Kidney glomerular epithelial cell (primary cell): ENCODE results near the gene CSTB.

Source experiments
- DNase-seq: peaks from one replicate; lab custom pipeline; 2025; lab: John Stamatoyannopoulos, UW

Gene CSTB

GRCh38 chr21:43810505-43811261 lies 34.6 kb upstream of the CSTB start:
- DNase-seq, result peak; percentile 53

GRCh38 chr21:43809853-43810504 lies 33.9 kb upstream of the CSTB start:
- DNase-seq, result no peak

DNA sequence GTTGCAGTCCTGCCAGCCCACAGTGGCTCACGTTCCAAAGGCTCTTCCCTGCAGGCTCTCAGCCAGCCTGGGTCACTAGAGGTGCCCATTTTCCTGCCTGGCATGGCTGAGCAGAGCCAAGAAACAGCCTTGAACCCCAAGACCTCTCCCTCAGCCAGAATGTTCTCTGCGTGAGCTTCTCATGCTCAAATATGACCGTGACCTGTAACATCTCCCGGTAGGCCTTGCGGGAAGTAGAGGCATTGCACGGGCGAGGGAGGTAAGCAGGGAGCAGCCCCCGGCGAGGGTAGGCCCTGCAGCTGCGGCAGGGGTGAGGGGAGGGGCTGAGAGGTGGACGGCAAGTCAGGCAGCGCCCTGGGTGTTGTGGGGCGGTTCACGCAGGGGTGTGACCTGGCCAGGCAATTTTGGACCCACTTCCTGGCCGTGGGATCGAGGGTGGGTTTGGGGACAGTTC lies 33.3 kb upstream of the CSTB start:
- no peak for DNase-seq

GRCh38 chr21:43808832-43809251 lies 32.7 kb upstream of the CSTB start:
- no peak for DNase-seq

DNA sequence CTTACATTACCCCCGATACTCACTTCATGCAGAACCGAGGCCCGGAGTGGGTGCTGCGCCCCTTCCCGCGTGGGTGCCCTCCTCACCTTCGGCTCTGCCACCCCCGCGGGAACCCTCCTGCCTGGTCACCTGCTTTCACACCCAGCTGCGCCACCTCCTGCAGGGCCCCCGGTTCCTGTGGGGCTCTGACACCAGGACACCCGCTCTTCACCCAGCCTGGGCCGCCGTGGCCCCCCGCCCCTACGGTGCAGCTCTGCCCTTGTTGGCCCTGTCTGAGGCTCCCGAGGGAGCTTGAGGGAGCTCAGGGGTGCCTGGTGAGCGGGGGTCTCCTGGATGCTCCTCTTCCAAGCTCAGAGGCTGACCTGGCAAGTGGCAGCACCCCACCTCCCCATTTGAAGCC lies 32.3 kb upstream of the CSTB start:
- DNase-seq, result no peak

- no peak for DNase-seq
These were observed 30.1 kb upstream of the CSTB start for GRCh38 chr21:43806017-43806710.

GRCh38 chr21:43805275-43805800 lies 29.2 kb upstream of the CSTB start:
- no peak for DNase-seq

DNA sequence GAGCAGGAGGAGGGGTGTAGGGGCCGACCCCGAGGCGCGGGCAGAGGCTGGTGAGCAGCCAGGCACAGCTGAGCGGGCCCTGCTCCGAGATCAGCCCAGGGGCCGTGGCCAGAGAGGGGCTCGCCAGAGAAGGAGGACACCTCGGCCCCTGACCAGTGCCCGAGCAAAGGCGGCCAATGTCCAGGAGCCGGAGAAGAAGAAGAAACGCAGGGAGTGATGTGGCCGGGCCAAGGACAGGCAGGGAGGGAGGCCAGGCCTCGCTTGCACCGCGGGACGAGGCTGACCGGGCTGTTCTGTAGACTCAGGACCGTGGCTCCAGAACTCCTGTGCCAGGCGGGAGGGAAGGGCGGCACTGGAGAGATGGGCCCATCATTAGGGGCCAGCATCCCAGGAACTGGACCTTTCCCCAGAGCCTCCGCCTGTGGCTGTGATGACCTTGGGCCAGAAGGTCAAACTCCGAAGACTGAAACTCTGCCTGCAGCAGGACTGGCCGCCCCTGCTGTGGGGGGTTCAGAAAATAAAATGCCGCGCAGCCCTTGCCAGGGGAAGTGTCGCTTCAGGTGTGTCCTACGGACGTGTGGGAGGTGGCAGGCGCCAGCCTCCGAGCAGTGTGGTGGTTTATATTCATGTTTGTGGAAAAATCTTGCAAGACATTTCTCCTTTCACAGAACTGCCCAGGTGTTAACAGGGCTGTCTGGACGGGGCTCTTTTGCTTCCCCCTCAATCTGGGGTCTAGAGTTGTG lies 27.6 kb upstream of the CSTB start:
- no peak for DNase-seq

DNA sequence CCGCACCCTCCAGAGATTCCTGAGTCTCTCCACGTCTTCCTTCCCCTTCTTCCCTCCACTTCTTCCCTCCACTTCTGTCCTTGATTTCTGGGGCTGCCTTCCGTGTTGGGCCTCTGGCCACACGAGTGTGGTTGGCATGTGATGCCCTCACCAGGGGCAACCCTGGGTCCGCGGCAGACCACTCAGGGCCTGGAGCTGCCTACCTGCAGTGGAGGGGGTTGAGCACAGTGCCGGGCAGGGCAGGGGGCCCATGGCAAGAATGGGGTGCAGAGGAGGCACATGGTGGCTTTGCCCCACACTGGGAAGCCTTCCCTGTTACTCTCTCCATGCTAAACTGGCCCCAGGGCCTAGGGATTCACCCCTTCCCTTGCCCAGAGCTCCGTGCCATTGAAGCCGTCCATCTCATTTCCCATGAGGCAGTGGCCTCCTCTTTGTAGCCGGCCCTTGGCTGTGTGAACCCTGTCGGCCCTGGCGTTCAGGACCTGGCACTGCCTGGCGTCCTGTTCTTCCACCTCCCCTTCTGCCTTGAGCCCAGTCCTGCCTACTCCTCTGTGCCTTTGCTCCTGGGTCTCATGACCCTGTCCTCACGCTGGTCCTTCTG lies 26.7 kb upstream of the CSTB start:
- no peak for DNase-seq

DNA sequence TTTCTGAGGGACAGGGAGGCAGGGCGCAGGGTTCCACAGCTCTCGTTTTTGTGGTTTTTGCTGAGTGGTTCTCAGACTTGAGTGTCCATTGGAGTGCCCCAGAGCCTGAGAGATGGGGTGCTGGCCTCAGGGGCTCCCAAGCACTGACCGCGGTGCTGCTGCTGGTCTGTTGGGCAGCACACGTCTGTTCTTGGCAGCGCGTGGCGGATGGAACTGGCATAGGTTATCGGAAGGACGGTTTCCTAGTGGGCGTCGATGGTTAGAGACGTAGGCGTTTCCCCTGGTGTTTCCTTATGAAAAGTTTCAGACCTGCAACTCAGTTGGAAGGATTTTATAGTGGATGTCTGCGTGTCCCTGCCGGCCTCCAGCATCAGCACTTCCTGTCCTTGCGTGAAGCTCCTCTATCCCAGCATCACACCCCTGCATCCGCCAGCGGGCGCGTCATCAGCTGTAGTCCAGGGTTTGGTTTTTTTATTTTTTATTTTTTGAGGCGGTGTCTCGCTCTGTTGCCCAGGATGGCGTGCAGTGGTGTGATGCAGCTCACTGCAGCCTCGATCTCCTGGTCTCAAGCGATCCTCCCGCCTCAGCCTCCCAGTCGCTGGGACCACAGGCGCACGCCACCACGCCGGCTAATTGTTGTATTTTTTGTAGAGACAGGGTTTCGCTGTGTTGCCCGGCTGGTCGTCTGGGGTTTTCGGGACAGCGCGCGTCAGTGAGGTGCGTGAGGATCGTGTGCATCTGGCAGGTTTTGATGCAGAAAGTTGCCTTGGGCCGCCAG lies 25.1 kb upstream of the CSTB start:
- no peak for DNase-seq

DNA sequence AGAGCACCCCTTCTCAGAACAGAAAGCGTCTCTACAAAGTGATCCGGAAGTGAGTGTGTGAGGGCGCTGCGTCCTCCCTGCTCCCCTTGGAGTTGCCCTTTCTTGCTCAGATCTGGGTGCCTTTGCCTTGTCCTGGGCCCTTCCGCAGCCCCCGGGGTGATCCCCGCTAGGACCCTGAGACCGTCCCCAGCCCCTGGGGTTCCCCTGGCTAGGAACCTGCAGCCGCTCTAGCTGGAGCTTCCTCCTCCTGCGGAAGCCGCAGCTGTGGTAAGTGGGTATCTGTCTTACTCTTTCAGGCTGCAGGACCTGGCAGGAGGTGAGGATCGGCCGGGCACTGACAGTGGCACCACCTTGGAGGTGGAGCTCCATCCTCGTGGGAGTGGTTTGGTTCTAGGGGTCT lies 24.5 kb upstream of the CSTB start:
- DNase-seq, result no peak

DNA sequence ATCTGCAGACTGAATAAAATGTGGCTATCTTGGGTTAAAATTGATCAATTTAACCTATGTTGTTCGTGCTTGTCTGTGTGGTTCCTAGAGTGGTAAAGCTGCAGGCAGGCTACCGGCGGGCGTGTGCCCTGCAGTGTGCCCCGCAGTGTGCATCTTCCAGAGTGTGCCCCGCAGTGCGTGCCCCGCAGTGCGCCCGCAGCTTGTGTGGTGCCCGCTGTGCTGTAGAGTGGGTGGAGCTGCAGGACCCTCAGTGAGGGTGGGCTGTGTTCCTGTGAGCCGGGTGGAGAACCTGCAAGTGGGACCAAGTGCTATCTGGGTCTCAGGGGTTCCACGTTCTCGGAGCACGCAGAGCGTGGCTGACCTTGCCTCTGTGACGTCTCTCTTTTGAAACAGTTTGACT lies 24.0 kb upstream of the CSTB start:
- no peak for DNase-seq

DNA sequence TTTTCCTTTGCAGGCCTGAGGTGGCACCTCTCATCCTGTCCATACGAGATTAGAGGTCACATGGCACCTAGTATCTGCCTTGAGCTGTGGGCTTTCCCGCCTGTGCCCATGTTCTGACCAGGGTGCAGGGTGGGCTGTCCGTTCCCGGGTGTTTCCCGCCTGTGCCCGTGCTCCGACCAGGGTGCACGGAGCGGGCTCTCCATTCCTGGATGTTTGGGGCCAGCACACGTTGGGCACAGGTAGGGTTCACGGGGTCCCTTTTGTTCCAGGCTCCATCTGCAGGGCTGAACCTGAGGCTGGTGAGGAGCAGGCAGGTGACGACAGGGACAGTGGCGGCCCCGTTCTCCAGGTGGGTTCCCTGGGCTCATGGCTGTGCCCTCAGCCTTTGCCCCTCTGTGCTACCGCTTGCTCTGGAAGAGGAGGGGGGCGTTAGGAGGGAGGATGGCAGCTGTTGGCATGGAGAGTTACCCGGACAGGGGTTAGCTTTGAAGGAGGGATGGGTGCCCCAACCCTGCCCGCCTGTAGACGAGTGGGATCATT lies 23.3 kb upstream of the CSTB start:
- DNase-seq, result no peak

- no peak for DNase-seq
These were observed 22.0 kb upstream of the CSTB start for GRCh38 chr21:43797925-43798715.

DNA sequence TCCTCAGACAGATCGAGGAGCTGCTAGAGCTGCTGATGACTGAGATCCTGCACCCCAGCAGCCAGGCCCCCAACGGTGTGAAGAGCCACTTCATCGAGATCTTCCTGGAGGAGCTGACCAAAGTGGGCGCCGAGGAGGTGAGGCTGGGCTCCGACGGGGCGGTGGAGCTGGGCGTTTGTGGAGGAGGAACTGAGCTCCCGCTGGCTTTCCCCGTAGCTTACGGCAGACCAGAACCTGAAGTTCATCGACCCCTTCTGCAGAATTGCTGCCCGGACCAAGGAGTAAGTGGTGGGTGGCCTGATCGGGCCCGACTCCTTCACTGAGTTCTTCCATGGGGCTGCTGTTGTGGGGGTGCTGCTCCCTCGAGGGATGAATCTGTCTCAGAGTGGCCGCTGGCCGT lies 21.3 kb upstream of the CSTB start:
- no peak for DNase-seq

- no peak for DNase-seq
These were observed 18.7 kb upstream of the CSTB start for GRCh38 chr21:43794857-43795256.

GRCh38 chr21:43794311-43794710 lies 18.2 kb upstream of the CSTB start:
- DNase-seq, result no peak

GRCh38 chr21:43793243-43793642 lies 17.1 kb upstream of the CSTB start:
- no peak for DNase-seq

- DNase-seq, result no peak
These were observed 16.3 kb upstream of the CSTB start for GRCh38 chr21:43792406-43792805.

DNA sequence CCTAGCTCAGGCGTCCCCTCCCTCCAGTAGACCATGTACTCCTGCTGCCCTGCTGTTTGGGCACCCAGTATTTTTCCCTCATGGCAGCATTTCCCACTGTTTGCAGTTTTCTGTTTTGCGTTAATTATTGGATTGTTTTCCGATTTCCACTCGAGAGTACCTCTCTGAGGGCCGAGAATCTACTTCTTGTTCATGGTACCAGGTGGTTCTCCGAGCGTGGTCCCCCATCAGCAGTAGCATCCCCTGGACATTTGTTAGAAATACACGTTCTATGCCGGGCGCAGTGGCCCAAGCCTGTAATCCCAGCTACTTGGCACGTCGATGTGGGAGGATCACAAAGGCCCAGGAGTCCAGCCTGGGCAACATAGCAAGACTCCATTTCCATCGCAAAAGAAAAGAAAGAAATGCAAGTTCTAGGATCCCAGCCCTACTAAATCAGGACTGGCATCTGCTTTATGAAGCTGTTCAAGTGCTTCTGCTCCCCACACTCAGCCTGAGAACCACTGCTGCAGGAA lies 14.0 kb upstream of the CSTB start:
- DNase-seq, result no peak
